WTC11 (cell line): ENCODE data around the gene UNC50. TPM values are rescaled to one million over a fixed set of nuclear protein-coding genes. Genes with fewer than 3 reads are reported as not detected.

Experiments used
- ATAC-seq: fragments of 200-7000 bp; cut with Tn5 transposase; 2 replicates; pipeline ENCODE4 v1.10.0; 2021; ENCODE audit warnings: mild to moderate bottlenecking, moderate library complexity
- CTCF ChIA-PET: fragments of 300-600 bp; sonication (Branson Sonifier 250); formaldehyde crosslinking; loops from one replicate; lab custom pipeline; 2021; ENCODE audit warnings: antibody characterized with exemption; lab: Charles Lee
- POLR2A ChIA-PET: fragments of 350-600 bp; sonication (Branson Sonifier 250); formaldehyde crosslinking; loops from one replicate; lab custom pipeline; 2021; ENCODE audit warnings: antibody characterized with exemption; lab: Charles Lee
- DNase-seq: peaks from one replicate; pipeline ENCODE4 v3.0.0; 2021; ENCODE audit warnings: low spot score
- H3K27ac Mint-ChIP-seq: 2 replicates; pipeline ENCODE4 v1.8.0; 2021; ENCODE audit warnings: mixed read lengths
- H3K27me3 Mint-ChIP-seq: 2 replicates; pipeline ENCODE4 v1.8.0; 2021; ENCODE audit warnings: low read depth, mild to moderate bottlenecking, moderate library complexity, mixed read lengths
- H3K36me3 Mint-ChIP-seq: 2 replicates; pipeline ENCODE4 v1.8.0; 2021; ENCODE audit warnings: mixed read lengths
- H3K4me1 Mint-ChIP-seq: 2 replicates; pipeline ENCODE4 v1.8.0; 2022; ENCODE audit warnings: mixed read lengths
- H3K4me3 Mint-ChIP-seq: 2 replicates; pipeline ENCODE4 v1.8.0; 2021; ENCODE audit warnings: mild to moderate bottlenecking, moderate library complexity, mixed read lengths
- H3K9me3 Mint-ChIP-seq: 2 replicates; pipeline ENCODE4 v1.8.0; 2021; ENCODE audit warnings: mixed read lengths
- AFF4 ChIP-seq: sonication (generic); formaldehyde crosslinking; IDR thresholded peaks from 2 replicates; pipeline ENCODE4 v1.8.1; 2023; ENCODE audit warnings: mild to moderate bottlenecking, missing genetic modification reagents, borderline replicate concordance
- ATF6 ChIP-seq: sonication (generic); formaldehyde crosslinking; IDR thresholded peaks from 2 replicates; pipeline ENCODE4 v1.8.1; 2023; ENCODE audit warnings: mild to moderate bottlenecking, missing genetic modification reagents
- CBFB ChIP-seq: sonication (generic); formaldehyde crosslinking; IDR thresholded peaks from 2 replicates; pipeline ENCODE4 v1.8.1; 2022; ENCODE audit warnings: mild to moderate bottlenecking, low read depth, missing genetic modification reagents
- CREB1 ChIP-seq: sonication (generic); formaldehyde crosslinking; IDR thresholded peaks from 2 replicates; pipeline ENCODE4 v1.8.0; 2023; ENCODE audit warnings: mild to moderate bottlenecking, missing genetic modification reagents
- GABPB1 ChIP-seq: sonication (generic); formaldehyde crosslinking; IDR thresholded peaks from 2 replicates; pipeline ENCODE4 v1.8.1; 2023; ENCODE audit warnings: mild to moderate bottlenecking, missing genetic modification reagents
- HMGA2 ChIP-seq: fragments of 250-450 bp; sonication (Bioruptor Pico); IDR thresholded peaks from 2 replicates; pipeline ENCODE4 v1.4.0; 2021; ENCODE audit warnings: mild to moderate bottlenecking, moderate library complexity
- HMGXB4 ChIP-seq: sonication (generic); formaldehyde crosslinking; IDR thresholded peaks from 2 replicates; pipeline ENCODE4 v1.8.1; 2023; ENCODE audit warnings: mild to moderate bottlenecking, moderate library complexity, missing genetic modification reagents
- JAZF1 ChIP-seq: fragments of 250-450 bp; sonication (Bioruptor Pico); IDR thresholded peaks from 2 replicates; pipeline ENCODE4 v1.9.0; 2021; ENCODE audit warnings: moderate library complexity, mild to moderate bottlenecking, inconsistent platforms
- MXD4 ChIP-seq: fragments of 250-450 bp; sonication (Bioruptor Pico); IDR thresholded peaks from 2 replicates; pipeline ENCODE4 v1.8.0; 2021; ENCODE audit warnings: mild to moderate bottlenecking, moderate library complexity, borderline replicate concordance
- PRDM15 ChIP-seq: sonication (generic); formaldehyde crosslinking; IDR thresholded peaks from 2 replicates; pipeline ENCODE4 v1.8.0; 2022; ENCODE audit warnings: missing genetic modification reagents
- ZNF396 ChIP-seq: fragments of 250-450 bp; sonication (Bioruptor Pico); IDR thresholded peaks from 2 replicates; pipeline ENCODE4 v1.8.0; 2021; ENCODE audit warnings: mild to moderate bottlenecking, moderate library complexity, borderline replicate concordance
- ZNF425 ChIP-seq: fragments of 250-450 bp; sonication (Bioruptor Pico); conservative IDR thresholded peaks from 2 replicates; pipeline ENCODE4 v1.9.0; 2021; ENCODE audit warnings: mild to moderate bottlenecking
- ZSCAN18 ChIP-seq: fragments of 250-450 bp; sonication (Bioruptor Pico); IDR thresholded peaks from 2 replicates; pipeline ENCODE4 v2.1.2; 2022; ENCODE audit warnings: mild to moderate bottlenecking, moderate library complexity
- total RNA-seq: library from RNA; stranded (reverse); gene quantifications from 3 replicates; pipeline ENCODE4 v1.2.3, GENCODE V29; 2021

The UNC50 gene
- total RNA-seq, 1 experiment from 2014 or later = 26.7 TPM

- Mint-ChIP-seq H3K4me3 (no peak overlapping the region), H3K27me3 (no peaks in the 10 kb centered on the region)
- DNase-seq = no peak
Observed at GRCh38 chr2:98583816-98584618, 24.4 kb upstream of the UNC50 start.

GRCh38 chr2:98585386-98585785 is 23.0 kb upstream of the UNC50 start:
- Mint-ChIP-seq H3K4me3 (no peak overlapping the region), H3K36me3 (peaks cover 9% of the 10 kb centered on the region; the same call in 1 of the 2 replicates), H3K27ac (no peak overlapping the region), H3K4me1 (no peaks in the 10 kb centered on the region), H3K9me3 (no peaks in the 10 kb centered on the region), H3K27me3 (no peaks in the 10 kb centered on the region)
- DNase-seq (no peak), ATAC-seq (no peak)
- CTCF ChIA-PET = interaction anchor here (0.6 to 1.6 kb wide), 3 partner anchors 16 to 96 kb away, joined by 3 to 5 read pairs (median 4); no protein-coding TSS in a partner anchor
- POLR2A ChIA-PET = no interaction called here
- TF ChIP-seq ZNF396 (CRISPR knock-in tag) (no peak), PRDM15 (CRISPR knock-in tag) (no peak), ZSCAN18 (CRISPR knock-in tag) (no peak), MXD4 (CRISPR knock-in tag) (no peak), HMGXB4 (CRISPR knock-in tag) (no peak), CBFB (no peak), JAZF1 (CRISPR knock-in tag) (no peak), HMGA2 (CRISPR knock-in tag) (no peak), ZNF425 (no peak), ATF6 (CRISPR knock-in tag) (no peak), CREB1 (no peak)

More at GRCh38 chr2:98583816-98584618, 24.4 kb upstream of the UNC50 start:
- no peak overlapping the region for H3K27ac Mint-ChIP-seq
- ATAC-seq = no peak
- ChIA-PET CTCF (interaction anchor here (0.7 to 1.4 kb wide), 3 partner anchors 15 to 96 kb away, joined by 3 to 4 read pairs (median 3); no protein-coding TSS in a partner anchor), POLR2A (no interaction called here)
- H3K9me3 Mint-ChIP-seq = no peaks in the 10 kb centered on the region
- peaks cover 9% of the 10 kb centered on the region; the same call in 1 of the 2 replicates for H3K36me3 Mint-ChIP-seq
- TF ChIP-seq AFF4 (CRISPR knock-in tag) (no peak), GABPB1 (0 out of 2 replicates have a peak, but pooled peaks have one; percentile 43)
- no peaks in the 10 kb centered on the region for H3K4me1 Mint-ChIP-seq
